ENCODE data around the gene TOB1. TPM values are rescaled to one million over a fixed set of nuclear protein-coding genes. Genes with fewer than 3 reads are reported as not detected.

TOB1 gene
- total RNA-seq, 1 donor from 2014 or later: 78.7 TPM

DNA sequence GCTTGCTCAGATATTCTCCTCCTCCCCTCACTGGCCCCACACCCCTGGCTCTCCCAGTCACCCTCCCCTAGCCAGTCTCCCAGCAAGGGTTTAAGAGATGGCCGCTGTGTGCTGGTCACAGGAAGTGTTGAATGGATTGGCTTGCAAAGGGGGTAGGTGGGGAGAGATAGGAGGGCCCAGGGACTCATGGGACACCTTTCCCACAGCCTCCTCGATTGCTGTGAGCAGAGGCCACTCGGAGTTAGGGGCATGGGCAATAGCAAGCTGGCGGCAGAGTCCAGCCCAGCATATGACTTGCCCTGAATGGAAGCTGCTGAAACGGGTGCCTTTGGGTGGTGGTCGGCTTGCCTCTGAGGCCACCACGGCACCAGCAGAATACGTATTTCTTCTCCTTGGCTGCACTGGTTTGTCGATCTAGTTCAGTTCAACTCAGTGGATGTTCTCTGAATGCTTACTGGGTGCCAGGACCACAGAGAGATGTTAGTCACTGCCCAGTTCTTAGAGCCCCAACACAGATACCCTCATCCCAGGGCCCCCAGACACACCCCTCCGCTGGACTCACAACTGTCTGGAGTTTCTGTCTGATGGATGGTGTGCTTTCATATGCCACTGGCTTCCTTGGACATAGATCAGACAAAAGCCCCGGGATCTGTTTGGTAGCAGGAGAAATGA lies 24.7 kb downstream of the TOB1 start:
- Mint-ChIP-seq H3K27me3 (ENCODE audit: unreplicated experiment) (peaks cover 6% of the 10 kb centered on the region), H3K4me1 (ENCODE audit: low read depth, unreplicated experiment) (peaks cover 22% of the 10 kb centered on the region), H3K4me3 (ENCODE audit: unreplicated experiment) (no peak overlapping the region), H3K36me3 (ENCODE audit: unreplicated experiment) (no peaks in the 10 kb centered on the region), H3K27ac (ENCODE audit: unreplicated experiment) (no peak overlapping the region), H3K9me3 (ENCODE audit: unreplicated experiment) (peaks cover 7% of the 10 kb centered on the region)
- DNase-seq: no peak
- TF ChIP-seq, protein P1, sequence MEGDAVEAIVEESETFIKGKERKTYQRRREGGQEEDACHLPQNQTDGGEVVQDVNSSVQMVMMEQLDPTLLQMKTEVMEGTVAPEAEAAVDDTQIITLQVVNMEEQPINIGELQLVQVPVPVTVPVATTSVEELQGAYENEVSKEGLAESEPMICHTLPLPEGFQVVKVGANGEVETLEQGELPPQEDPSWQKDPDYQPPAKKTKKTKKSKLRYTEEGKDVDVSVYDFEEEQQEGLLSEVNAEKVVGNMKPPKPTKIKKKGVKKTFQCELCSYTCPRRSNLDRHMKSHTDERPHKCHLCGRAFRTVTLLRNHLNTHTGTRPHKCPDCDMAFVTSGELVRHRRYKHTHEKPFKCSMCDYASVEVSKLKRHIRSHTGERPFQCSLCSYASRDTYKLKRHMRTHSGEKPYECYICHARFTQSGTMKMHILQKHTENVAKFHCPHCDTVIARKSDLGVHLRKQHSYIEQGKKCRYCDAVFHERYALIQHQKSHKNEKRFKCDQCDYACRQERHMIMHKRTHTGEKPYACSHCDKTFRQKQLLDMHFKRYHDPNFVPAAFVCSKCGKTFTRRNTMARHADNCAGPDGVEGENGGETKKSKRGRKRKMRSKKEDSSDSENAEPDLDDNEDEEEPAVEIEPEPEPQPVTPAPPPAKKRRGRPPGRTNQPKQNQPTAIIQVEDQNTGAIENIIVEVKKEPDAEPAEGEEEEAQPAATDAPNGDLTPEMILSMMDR (IDR thresholded peaks at IDR 0.05; ENCODE audit: partially characterized antibody, unreplicated experiment): no peak

DNA sequence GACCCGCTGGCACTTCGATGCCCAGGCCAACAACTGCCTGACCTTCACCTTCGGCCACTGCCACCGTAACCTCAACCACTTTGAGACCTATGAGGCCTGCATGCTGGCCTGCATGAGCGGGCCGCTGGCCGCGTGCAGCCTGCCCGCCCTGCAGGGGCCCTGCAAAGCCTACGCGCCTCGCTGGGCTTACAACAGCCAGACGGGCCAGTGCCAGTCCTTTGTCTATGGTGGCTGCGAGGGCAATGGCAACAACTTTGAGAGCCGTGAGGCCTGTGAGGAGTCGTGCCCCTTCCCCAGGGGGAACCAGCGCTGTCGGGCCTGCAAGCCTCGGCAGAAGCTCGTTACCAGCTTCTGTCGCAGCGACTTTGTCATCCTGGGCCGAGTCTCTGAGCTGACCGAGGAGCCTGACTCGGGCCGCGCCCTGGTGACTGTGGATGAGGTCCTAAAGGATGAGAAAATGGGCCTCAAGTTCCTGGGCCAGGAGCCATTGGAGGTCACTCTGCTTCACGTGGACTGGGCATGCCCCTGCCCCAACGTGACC lies 25.8 kb downstream of the TOB1 start:
- no peak for DNase-seq
- Mint-ChIP-seq H3K9me3 (ENCODE audit: unreplicated experiment) (peaks cover 7% of the 10 kb centered on the region), H3K27me3 (ENCODE audit: unreplicated experiment) (peaks cover 6% of the 10 kb centered on the region), H3K36me3 (ENCODE audit: unreplicated experiment) (no peaks in the 10 kb centered on the region), H3K4me1 (ENCODE audit: low read depth, unreplicated experiment) (peaks cover 24% of the 10 kb centered on the region), H3K27ac (ENCODE audit: unreplicated experiment) (no peak overlapping the region), H3K4me3 (ENCODE audit: unreplicated experiment) (no peak overlapping the region)
- TF ChIP-seq, protein P1 (IDR thresholded peaks at IDR 0.05; ENCODE audit: partially characterized antibody, unreplicated experiment): no peak

DNA sequence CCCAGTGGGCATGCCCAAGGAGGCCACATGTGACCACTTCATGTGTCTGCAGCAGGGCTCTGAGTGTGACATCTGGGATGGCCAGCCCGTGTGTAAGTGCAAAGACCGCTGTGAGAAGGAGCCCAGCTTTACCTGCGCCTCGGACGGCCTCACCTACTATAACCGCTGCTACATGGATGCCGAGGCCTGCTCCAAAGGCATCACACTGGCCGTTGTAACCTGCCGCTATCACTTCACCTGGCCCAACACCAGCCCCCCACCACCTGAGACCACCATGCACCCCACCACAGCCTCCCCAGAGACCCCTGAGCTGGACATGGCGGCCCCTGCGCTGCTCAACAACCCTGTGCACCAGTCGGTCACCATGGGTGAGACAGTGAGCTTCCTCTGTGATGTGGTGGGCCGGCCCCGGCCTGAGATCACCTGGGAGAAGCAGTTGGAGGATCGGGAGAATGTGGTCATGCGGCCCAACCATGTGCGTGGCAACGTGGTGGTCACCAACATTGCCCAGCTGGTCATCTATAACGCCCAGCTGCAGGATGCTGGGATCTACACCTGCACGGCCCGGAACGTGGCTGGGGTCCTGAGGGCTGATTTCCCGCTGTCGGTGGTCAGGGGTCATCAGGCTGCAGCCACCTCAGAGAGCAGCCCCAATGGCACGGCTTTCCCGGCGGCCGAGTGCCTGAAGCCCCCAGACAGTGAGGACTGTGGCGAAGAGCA lies 26.4 kb downstream of the TOB1 start:
- Mint-ChIP-seq H3K27ac (ENCODE audit: unreplicated experiment) (no peak overlapping the region), H3K4me1 (ENCODE audit: low read depth, unreplicated experiment) (peaks cover 30% of the 10 kb centered on the region)

DNA sequence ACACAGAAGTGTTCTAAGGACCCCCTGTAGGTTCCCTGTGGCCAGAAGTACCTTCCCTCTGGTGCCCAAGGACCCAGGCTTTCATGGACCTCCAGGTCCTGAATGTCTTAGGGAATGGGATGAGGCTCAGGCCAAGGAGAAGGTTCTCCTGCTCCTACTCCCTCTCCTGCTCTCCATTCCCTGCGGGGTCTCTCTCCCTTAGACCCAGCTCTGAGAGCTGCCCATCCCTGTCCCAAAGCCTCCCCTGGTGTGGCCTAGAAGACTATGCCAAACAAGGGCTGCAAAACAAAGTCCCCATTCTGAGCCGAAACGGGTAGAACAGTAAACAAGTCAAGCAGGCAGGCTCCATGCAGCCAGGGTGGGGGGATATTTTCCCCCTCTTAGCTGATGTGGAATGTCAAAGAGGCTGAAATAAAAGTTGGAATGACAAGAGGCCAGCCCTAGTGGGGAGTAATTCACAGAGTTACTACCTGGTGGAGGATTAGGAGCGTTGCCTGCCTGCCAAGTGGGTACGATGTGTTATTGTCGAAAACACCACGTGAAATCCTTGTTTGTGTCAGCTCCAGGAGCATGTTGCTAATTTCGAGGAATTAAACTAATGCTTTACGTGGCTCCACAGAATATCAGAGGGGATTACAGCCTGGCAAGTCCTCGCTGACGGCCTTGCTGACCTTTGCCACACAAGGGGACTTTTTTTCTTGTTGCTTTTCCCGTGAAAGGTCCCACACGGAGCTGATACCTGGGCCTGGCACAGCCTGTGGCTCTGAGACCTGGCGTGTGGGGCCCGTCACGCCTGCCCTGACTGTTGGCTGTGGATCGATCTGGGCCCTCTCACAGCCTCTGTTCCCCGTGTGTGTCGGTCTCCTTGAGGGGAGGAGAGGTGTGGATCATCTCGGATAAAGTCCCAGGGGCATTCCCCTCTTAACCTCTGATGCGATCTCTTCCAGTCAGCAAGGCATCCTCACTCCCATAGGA lies 27.9 kb downstream of the TOB1 start:
- Mint-ChIP-seq H3K9me3 (ENCODE audit: unreplicated experiment) (peaks cover 7% of the 10 kb centered on the region), H3K4me3 (ENCODE audit: unreplicated experiment) (peak overlapping the region; percentile 28), H3K36me3 (ENCODE audit: unreplicated experiment) (no peaks in the 10 kb centered on the region), H3K27me3 (ENCODE audit: unreplicated experiment) (peaks cover 12% of the 10 kb centered on the region), H3K27ac (ENCODE audit: unreplicated experiment) (peak overlapping the region; percentile 44), H3K4me1 (ENCODE audit: low read depth, unreplicated experiment) (peaks cover 43% of the 10 kb centered on the region)
- TF ChIP-seq, protein P1 (IDR thresholded peaks at IDR 0.05; ENCODE audit: partially characterized antibody, unreplicated experiment): no peak
- DNase-seq: no peak

More for the DNA sequence above, 26.4 kb downstream of the TOB1 start:
- H3K36me3 Mint-ChIP-seq (ENCODE audit: unreplicated experiment): no peaks in the 10 kb centered on the region
- DNase-seq: no peak
- H3K9me3 Mint-ChIP-seq (ENCODE audit: unreplicated experiment): peaks cover 7% of the 10 kb centered on the region
- peaks cover 7% of the 10 kb centered on the region for H3K27me3 Mint-ChIP-seq (ENCODE audit: unreplicated experiment)
- H3K4me3 Mint-ChIP-seq (ENCODE audit: unreplicated experiment): no peak overlapping the region
- TF ChIP-seq, protein P1 (IDR thresholded peaks at IDR 0.05; ENCODE audit: partially characterized antibody, unreplicated experiment): no peak

All from glutamatergic neuron (in vitro differentiated cells).